Esophagus muscularis mucosa (tissue), 3 donors: ENCODE measurements around the gene PRLH.

Source experiments
- POLR2AphosphoS5 ChIP-seq, 2 donors: sonication (generic); formaldehyde crosslinking; IDR thresholded peaks; one replicate each; pipeline ENCODE4 v1.6.1; 2017; ENCODE audit warnings: antibody characterized with exemption in 2 of 2
- TF ChIP-seq, protein P1 (sequence below), 3 experiments: fragments of 200-600 bp in 2 of 3; fragments of 450-650 bp in 1 of 3; sonication (generic) in 2 of 3; IDR thresholded peaks; one replicate each; pipeline ENCODE4 v1.5.1; 2017 to 2019; ENCODE audit warnings: antibody characterized with exemption in 3 of 3, mild to moderate bottlenecking in 2 of 3, moderate library complexity in 1 of 3

DNA sequence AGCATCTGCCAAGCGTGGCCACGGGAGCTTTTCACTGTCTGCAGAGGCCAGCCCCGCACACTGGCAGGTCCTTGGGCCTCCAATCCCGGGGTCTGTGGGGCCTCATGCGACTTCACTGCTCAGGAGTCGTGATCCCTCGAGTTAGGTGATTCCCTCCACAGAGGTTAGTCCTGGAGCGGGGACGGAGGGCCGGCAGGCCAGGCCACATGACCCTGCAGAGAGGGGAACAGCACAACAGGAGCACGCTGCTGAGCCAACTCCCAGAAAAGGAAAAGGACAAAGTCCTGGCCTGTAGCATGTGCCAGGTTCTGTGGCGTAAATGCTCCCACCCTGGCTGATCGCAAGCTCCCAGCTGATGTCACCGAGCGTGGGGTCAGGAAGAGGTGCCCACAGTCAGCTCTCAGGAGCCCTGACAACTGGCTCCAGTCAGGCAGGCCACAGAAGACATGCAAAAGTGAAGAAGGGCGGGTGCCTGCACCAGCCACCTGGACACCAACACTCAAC lies 15.3 kb upstream of the PRLH start:
- TF ChIP-seq POLR2AphosphoS5 (IDR thresholded peaks at IDR 0.05): no peak
- TF ChIP-seq, protein P1, sequence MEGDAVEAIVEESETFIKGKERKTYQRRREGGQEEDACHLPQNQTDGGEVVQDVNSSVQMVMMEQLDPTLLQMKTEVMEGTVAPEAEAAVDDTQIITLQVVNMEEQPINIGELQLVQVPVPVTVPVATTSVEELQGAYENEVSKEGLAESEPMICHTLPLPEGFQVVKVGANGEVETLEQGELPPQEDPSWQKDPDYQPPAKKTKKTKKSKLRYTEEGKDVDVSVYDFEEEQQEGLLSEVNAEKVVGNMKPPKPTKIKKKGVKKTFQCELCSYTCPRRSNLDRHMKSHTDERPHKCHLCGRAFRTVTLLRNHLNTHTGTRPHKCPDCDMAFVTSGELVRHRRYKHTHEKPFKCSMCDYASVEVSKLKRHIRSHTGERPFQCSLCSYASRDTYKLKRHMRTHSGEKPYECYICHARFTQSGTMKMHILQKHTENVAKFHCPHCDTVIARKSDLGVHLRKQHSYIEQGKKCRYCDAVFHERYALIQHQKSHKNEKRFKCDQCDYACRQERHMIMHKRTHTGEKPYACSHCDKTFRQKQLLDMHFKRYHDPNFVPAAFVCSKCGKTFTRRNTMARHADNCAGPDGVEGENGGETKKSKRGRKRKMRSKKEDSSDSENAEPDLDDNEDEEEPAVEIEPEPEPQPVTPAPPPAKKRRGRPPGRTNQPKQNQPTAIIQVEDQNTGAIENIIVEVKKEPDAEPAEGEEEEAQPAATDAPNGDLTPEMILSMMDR (IDR thresholded peaks at IDR 0.05): no peak
